HG02870 (cell line): ENCODE data around the gene SAMM50.

Experiments
- ATAC-seq: cut with Tn5 transposase; IDR thresholded peaks from one replicate; pipeline ENCODE4 v1.9.1; 2021; ENCODE audit warnings: mild to moderate bottlenecking, moderate library complexity; ENCODE audit not compliant: unreplicated experiment

Gene SAMM50

GRCh38 chr22:43976861-43977795 is 21.9 kb downstream of the SAMM50 start:
- no peak for ATAC-seq

- ATAC-seq: no peak
Observed at GRCh38 chr22:43978558-43978957, 23.3 kb downstream of the SAMM50 start.

- ATAC-seq: no peak
Observed at GRCh38 chr22:43980579-43980978, 25.3 kb downstream of the SAMM50 start.

GRCh38 chr22:43980996-43981395 is 25.8 kb downstream of the SAMM50 start:
- no peak for ATAC-seq

- no peak for ATAC-seq
Observed at GRCh38 chr22:43983808-43984207, 28.6 kb downstream of the SAMM50 start.

- no peak for ATAC-seq
Observed at GRCh38 chr22:43985532-43985931, 30.3 kb downstream of the SAMM50 start.

- ATAC-seq: no peak
Observed at GRCh38 chr22:43988116-43988820, 33.0 kb downstream of the SAMM50 start.

- ATAC-seq: no peak
Observed at GRCh38 chr22:43988960-43989359, 33.7 kb downstream of the SAMM50 start.

- ATAC-seq: no peak
Observed at GRCh38 chr22:43990044-43990443, 34.8 kb downstream of the SAMM50 start.

- no peak for ATAC-seq
Observed at GRCh38 chr22:43991316-43992020, 36.2 kb downstream of the SAMM50 start.

- ATAC-seq: no peak
Observed at GRCh38 chr22:43992331-43992821, 37.1 kb downstream of the SAMM50 start.

- no peak for ATAC-seq
Observed at GRCh38 chr22:43993072-43993760, 38.0 kb downstream of the SAMM50 start.

- ATAC-seq: no peak
Observed at GRCh38 chr22:43994006-43994405, 38.8 kb downstream of the SAMM50 start.

- ATAC-seq: no peak
Observed at GRCh38 chr22:43994416-43994815, 39.2 kb downstream of the SAMM50 start.

GRCh38 chr22:43995057-43995685 is 39.9 kb downstream of the SAMM50 start:
- ATAC-seq: no peak

- peak; percentile 6 for ATAC-seq
Observed at GRCh38 chr22:43995798-43996169, 40.5 kb downstream of the SAMM50 start.

GRCh38 chr22:43996170-43996980 is 41.1 kb downstream of the SAMM50 start:
- ATAC-seq: peak; percentile 55

- ATAC-seq: no peak
Observed at GRCh38 chr22:43996981-43997265, 41.7 kb downstream of the SAMM50 start.

- no peak for ATAC-seq
Observed at GRCh38 chr22:43998679-43999264, 43.5 kb downstream of the SAMM50 start.
